Middle frontal gyrus (tissue), 1 donor: Measurements from ENCODE around the gene AMIGO1.
"Not testable (repeated sequence)": the region's sequence is repeated elsewhere in the genome, so short reads cannot be mapped to it uniquely, and the experiment has no call there.

Experiments used
- DNase-seq: peaks from one replicate; pipeline ENCODE4 v3.0.0-alpha.2; 2015; ENCODE audit warnings: low spot score; ENCODE audit errors: extremely low spot score

AMIGO1 gene

DNA sequence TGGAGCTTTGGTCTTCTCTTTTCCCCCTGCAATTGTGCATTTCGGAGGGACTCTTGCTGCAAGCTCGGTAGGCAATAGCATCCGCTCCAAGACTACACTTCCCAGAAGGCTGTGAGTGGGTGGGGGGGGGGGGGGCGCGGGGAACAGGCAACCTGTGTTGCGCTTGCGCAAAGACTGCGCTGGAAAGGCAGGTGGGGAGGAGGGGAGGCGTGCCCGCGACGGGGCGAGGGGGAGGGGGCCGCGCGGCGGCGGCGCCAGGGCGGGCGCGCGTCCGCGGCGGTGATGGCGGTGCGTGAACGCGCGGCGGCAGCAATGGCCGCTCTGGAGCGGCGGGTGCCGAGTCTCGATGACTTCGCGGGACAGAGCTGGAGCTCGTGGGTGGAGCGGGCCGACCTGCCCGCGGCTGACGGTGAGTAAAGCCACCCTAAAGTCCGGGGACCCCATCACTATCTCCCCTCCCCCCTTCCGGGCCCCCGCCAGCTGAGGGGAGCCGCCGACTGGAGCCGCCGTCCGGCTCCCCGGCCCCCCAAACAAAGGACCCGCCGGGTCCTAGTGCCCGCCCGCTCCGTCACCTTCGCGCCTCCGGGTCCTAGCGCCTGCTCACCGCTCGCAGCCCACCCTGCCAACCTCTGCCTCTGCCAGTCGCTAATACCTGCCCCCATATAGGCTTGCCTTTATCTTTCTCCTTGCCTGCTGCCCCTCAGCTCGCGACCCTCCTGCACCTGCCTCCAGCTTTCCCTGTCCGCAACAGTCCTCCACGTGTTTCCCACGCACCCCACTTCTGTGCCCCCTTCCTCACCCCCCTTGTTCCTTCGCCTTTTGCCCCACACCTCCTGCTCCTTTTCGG is 25.6 kb downstream of the AMIGO1 start, which contains the start of gene ATXN7L2:
Gene ATXN7L2, plus strand, starts transcription at position 234 of the 847 bp plus-strand sequence. Its CDS starts 49 bp downstream, at position 283.
- peak; percentile 78 for DNase-seq

DNA sequence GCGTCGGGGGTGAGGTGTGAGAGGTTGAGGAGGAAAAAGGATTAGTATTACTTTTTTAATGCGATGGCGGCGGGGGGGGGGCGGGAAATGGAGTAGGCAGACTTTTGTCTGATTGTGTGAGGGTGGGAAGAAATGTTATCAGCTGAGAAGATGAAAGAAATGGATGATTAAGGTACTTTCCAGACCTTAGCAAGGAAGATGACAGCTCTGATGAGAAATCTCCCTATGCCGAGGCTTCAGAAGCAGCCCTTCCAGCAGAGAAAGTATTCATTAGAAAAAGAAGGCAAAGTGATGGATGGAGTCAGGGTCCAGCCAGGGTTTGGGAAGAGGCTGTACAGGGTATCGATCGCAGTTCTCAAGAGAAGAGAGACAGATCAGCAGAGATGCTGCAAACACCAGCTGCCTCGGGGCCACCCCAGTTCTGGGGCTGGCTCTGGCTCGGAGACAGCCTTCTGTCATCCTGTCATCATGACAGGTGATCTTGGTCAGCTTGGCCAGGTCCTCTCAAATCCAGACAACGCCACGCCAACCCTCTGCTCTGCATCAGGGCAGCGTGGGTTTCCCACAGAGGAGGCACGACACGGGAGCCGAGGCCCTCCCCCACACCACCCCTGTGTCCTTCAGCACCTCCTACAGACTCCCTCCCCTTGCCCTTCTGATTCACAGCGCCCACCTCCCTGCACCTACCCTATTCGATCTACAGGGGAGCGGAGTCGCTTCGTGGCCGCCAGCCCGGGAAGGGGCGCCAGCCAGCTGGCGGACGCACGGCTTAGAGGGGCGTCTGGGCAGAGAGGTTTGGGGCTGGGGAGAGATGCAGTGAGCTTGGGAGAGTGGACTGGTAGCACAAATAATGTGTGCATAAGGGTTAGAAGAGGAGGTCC is 26.5 kb downstream of the AMIGO1 start:
- no peak for DNase-seq

DNA sequence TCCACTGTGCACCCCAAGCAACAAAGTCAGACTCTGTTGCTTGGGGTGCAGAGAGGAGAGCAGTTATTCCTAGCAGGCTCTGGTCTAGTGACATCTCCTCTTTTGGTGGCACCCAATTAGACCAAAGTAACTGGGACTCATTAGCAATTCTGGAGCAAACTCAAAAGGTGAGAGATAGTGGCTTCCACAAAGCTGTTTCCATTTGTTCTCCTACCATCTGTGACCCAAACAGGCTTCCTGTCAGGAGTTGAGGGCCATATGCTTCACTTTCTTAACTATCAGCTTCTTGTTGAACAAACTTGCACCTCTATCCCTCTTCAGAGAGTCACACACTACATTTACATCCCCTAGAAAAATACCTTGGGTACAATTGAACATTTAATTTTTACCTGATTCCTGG is 27.3 kb downstream of the AMIGO1 start:
- DNase-seq = no peak

DNA sequence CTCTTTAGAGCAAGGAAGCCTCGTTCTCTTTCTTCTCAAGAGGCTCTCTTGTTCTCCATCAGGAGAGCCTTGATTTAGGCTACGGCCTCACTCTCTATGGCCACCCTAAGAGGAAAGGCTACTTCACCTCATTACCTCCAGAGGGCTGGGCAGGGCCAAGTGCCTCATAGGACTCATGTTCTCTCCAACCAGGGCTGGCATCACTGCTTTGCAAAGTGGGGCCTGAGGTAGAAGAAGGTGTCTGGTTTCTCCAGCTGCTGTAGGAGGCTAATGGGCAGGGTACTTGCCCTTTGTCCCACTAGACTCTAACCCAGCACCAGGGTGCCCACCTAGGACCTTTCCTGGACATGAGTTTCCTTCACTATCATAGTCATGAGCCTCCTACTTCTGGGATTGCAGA is 27.9 kb downstream of the AMIGO1 start:
- DNase-seq = no peak

DNA sequence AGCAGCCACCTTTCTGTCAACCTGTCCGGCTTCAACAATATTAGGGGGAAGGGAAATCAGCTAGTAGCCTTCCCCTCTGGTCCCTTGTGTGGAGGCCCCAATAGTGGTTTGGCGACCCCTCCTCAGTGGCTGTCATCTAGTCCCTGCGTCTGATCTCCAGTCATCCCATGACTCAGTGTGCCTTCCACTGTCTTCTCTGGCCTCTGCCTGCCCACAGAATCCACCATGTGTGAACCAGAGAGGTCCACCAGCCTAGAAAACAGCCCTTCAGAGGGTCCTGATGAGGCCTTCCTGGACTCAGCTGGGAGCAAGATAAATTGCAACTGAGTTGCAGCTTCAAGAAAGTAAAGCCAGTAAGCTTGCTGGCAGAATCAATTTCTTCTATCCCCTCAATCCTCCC is 29.6 kb downstream of the AMIGO1 start:
- no peak for DNase-seq

DNA sequence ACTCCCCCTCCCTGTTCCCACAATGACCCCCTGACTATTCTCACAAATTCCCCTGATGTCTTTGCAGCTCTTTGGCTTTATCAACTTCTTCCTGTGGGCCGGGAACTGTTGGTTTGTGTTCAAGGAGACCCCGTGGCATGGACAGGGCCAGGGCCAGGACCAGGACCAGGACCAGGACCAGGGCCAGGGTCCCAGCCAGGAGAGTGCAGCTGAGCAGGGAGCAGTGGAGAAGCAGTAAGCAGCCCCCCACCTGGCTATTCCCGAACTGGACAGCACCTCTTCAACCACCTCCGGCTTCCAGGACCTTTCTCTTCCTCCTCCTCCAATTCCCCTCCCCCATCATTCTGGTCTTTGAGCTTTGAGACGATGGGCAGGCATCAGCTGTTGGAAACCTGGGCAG is 30.2 kb downstream of the AMIGO1 start:
- DNase-seq = no peak

DNA sequence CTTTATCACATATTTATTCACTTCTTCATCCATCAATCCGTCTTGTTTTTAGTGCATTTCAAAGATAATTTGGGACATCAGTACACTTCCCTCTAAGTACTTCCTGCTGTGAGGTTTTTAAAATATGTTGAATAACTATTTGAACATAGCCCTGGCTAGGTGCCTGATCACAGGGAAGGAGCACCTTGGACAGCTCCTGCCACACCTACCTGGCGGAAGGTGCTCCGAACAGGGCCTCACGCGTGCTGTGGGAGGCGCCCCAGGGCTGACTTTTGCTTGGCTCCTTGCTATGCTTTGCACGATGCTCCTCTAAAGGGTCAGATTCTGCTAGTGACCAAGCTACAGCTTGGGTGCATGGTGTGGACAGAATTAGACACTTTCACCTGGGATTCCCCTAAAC is 30.7 kb downstream of the AMIGO1 start:
- no peak for DNase-seq

DNA sequence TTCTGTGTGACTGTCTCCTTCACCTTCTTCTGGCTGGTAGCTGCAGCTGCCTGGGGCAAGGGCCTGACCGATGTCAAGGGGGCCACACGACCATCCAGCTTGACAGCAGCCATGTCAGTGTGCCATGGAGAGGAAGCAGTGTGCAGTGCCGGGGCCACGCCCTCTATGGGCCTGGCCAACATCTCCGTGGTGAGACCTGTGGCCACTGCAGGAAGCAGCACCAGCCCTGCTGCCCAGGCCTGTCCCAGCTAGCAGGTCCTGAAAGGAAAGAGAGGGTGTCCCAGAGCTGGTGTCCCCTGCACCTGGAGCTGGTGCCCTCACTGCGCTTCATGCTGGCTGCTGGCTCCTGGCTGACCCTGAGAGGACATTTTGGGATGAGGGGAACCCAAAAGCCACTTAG is 31.7 kb downstream of the AMIGO1 start:
- no peak for DNase-seq

DNA sequence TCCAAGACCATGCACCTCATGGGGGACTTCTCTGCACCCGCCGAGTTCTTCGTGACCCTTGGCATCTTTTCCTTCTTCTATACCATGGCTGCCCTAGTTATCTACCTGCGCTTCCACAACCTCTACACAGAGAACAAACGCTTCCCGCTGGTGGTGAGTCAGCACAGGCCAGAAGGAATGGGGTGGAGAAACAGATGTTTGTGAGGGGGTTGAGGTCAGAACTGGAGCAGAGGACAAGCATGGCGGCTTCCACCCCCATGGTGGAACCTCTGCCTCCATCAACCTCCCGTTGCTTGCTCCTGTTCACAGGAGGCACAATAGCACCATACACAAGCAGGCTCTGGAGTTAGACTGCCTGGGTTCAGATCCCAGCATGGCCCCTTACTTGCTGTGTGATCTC is 32.7 kb downstream of the AMIGO1 start:
- DNase-seq = no peak

DNA sequence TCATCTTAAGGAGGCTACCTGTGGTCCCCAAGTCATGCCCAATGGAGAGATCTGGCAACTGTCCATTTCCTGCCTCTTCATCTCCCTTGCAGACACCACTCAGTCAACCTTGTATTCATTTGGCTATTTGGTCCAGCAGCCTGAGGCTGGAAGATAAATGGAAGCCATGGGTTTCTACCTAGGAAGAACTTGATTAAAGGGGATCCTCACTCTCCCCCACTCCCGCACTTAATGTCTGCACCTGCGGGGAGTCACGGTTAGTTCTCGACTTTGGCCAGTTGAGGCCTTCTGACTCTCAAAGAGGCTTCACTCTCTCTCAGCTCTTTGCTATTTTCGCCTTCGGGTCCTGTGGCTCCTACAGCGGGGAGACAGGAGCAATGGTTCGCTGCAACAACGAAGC is 34.3 kb downstream of the AMIGO1 start:
- DNase-seq = no peak

DNA sequence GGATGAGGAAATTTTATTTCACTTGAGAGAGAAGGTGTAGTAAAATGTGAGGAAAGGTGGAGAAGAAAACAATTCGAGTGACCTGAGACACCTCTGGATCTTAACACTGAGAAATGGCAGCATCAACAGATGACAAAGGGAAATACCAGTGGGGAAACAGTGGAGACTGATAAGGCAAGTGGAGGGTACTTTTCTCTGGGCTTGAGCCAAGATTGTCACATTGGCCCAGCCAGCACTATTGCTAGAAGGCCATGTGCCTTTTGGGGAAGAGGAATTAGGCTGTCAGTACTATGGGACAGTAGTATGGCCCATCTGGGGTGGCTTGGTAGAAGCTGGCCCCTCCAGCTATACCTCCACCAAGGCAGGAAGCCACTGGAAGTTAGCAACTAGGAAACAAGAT is 34.8 kb downstream of the AMIGO1 start:
- DNase-seq = no peak

DNA sequence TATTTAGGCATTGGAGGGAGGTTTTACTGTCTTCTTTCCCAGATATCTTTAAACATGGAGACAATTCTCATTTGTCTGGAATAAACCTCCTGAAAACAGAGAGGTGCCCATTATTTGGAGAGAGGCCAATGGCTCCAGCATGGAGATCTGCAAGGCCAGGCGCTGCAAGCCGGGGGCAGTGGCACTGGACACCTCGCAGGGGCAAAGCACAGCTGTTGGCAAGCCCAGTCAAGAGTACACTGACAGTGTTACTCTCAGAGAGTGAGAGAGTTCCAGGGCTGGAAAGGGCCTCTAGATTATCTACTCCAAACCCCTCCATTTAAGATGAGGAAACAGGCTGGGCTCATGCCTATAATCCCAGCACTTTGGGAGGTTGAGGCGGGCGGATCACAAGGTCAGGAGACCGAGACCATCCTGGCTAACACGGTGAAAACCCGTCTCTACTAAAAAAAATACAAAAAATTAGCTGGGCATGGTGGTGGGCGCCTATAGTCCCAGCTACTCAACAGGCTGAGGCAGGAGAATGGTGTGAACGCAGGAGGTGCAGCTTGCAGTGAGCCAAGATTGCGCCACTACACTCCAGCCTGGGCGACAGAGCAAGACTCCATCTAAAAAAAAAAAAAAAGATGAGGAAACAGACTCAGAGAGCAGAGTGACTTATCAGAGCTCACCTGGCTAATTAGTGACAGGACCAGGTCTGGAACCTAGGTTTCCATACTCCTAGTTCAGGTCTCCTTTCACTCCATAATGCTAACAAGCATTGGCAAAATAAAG is 36.1 kb downstream of the AMIGO1 start:
- DNase-seq = not testable (repeated sequence)

DNA sequence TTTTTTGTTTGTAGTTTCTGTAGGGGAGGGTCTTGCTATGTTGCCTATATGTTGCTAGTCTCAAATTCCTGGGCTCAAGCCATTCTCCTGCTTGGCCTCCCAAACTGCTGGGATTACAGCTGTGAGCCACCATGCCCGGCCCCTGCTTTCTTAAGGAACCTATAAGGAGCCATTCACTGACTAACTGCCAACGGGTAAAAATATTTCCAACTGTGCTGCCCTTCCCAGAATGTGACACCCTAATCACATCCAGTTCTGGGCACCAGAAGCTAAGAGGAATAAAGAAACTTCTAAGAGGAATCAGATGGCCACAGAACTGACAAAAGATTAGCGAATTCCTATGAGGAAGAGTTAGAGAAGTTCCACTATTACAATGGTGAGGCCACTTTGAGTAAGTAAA is 36.7 kb downstream of the AMIGO1 start:
- no peak for DNase-seq

DNA sequence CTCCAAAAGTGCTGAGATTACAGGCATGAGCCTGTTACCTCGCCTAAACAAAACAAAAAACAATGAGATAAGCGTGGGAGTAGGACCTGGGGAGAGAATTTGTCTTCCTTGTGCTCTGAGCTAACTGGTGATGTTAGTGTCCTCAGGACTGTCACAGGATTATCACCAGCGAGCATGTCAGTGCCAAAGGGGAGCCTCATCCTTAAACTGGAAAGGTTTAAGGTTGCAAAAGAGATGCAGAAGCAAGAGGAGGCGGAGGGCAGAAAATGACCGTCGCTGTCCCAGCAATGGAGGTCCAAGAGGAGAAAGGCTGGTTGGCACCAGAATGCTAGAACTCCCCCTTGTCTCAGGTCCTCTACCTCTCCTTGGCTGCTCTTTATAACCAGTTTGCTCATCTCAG is 39.3 kb downstream of the AMIGO1 start:
- no peak for DNase-seq

DNA sequence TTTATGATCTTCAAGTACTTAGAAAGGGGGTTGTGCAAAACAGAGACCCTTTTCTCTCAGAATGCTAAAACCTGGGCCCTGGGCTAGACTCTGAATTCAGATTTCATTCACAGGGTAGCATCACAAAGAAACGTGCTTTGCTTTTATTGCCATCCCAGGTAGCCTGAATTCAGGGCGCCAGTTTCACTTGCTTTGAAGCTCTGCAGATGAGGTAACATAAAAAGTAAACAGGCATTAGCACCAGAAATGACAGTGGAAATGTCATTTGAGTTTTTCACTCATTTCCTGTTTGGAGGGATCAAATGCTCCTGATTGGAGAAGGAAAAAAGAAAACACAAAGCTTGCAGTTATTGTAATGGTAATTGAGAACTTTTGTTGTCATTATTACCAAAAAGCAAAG is 40.6 kb downstream of the AMIGO1 start:
- DNase-seq = no peak

DNA sequence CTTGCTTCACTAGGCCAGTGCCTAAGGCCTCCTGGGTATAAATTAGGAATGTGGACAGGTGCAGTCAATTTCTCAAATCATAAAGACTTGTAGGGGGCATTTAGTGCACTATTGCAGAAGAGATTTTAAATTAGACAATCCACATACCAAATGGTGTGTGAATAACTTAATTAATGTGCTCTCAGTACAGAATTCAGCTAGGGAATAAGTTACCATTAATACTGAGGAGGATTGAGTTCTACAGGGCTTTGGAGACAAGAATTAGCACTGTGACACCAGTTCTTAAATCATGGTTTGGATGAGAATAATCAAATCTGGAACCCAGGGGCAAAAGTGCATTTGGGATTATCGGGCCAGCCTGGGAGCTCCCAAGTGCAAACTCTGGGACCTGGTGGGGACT is 41.5 kb downstream of the AMIGO1 start:
- DNase-seq = no peak

DNA sequence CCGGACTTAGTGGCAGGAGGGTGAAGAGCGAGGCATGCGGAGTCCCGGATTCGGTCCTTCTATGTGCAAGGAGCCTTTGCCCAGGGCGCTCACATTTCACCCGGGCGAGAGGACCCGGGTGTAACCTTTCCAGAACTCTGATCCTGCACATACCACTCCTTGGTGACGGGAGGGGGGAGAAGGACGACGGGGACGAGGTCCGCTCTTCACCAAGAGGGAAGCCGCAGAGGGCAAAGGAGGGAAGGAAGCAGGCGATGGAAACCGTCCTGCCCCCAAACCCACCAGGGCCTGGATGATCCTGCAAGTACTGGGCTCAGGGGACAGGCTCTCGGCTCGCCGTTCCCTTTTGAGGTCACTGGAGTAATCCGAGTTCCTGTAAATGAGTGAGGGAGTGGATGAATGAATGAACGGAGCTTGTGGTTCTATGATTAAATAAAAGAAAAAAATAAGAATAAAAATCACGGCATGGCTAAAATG is 42.2 kb downstream of the AMIGO1 start:
- DNase-seq = no peak

DNA sequence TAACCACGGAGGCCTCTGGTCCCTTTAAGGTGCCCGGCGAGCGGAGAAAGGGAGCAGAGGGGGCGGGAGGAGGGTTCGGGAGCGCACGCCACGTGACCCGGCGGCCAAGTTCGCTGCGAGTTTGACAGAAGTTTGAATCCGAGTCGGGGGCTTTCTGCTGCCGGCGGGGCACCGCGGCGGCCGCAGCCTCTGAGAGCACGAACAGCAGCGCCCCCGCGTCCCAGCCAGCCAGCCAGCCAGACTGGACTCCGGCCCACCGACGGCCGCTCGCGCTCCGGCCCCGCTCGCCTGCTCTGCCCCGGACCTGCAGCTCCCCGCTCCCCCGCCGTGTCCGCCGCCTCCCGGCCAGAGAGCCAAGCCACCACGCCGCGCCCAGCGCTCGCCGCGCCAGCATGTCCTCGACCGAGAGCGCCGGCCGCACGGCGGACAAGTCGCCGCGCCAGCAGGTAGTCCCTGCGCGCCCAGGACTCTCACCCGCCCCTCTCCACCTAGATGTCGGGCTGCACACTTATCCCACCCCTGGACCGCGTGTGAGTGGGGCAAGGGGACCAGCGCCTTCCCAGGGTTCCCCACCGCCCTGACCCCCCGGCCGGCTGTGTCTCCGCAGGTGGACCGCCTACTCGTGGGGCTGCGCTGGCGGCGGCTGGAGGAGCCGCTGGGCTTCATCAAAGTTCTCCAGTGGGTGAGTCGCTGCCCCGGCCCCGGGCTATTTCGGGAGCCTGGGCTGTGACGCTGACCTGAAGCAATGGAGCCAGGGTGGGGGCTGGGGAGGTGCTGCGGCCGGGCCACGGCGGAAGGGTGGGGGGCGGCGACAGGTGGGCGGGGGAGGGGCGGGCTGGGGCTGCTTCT is 42.9 kb downstream of the AMIGO1 start, which contains the start of gene SYPL2:
Gene SYPL2, plus strand, starts transcription at position 95 of the 849 bp plus-strand sequence. Its CDS starts 298 bp downstream, at position 393.
- DNase-seq = no peak

DNA sequence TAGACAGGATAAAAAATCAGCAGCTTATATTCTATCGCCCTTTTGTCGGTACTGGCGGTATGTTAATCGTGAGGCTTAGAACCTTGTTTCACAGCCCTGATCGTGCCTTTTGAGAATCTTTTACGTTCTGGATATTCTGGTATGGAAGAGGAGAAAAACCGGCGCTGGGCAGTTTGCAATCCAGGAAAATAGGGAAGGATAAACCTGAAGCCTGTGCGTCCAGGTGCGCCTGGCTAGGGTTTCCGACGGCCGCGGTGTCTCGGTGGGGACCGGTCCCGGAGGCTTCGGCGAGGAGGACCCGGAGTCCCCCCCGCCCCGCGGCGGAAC is 43.4 kb downstream of the AMIGO1 start:
- DNase-seq = no peak

DNA sequence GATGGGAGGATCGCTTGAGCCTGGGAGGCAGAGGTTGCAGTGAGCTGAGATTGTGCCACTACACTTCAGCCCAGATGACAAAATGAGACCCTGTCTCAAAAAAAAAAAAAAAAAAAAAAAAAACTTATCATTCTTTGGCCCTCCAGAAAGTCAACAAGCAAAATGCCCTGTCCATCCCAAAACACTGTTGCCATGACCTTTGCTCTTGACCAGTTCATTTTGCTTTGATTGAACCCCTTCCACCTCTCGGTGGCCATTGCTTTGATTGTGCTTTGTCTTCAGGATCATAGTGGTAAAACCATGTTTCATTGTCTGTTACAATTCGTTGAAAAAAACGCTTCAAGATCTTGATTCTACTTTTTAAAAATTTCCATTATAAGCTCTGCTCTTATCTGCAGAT is 51.7 kb downstream of the AMIGO1 start:
- no peak for DNase-seq
